GM12873 (cell line): ENCODE measurements around the gene FGD3.

Experiments
- TF ChIP-seq, protein P1 (sequence below): IDR thresholded peaks from 2 replicates; pipeline ENCODE4 v1.5.1; 2012; ENCODE audit warnings: low read depth, mild to moderate bottlenecking, moderate library complexity, low read length, control low read depth; ENCODE audit not compliant: insufficient read depth; ENCODE audit errors: missing control alignments

FGD3 gene

GRCh38 chr9:93007529-93008058 is 60.3 kb downstream of the FGD3 start:
- TF ChIP-seq, protein P1, sequence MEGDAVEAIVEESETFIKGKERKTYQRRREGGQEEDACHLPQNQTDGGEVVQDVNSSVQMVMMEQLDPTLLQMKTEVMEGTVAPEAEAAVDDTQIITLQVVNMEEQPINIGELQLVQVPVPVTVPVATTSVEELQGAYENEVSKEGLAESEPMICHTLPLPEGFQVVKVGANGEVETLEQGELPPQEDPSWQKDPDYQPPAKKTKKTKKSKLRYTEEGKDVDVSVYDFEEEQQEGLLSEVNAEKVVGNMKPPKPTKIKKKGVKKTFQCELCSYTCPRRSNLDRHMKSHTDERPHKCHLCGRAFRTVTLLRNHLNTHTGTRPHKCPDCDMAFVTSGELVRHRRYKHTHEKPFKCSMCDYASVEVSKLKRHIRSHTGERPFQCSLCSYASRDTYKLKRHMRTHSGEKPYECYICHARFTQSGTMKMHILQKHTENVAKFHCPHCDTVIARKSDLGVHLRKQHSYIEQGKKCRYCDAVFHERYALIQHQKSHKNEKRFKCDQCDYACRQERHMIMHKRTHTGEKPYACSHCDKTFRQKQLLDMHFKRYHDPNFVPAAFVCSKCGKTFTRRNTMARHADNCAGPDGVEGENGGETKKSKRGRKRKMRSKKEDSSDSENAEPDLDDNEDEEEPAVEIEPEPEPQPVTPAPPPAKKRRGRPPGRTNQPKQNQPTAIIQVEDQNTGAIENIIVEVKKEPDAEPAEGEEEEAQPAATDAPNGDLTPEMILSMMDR, result no peak

DNA sequence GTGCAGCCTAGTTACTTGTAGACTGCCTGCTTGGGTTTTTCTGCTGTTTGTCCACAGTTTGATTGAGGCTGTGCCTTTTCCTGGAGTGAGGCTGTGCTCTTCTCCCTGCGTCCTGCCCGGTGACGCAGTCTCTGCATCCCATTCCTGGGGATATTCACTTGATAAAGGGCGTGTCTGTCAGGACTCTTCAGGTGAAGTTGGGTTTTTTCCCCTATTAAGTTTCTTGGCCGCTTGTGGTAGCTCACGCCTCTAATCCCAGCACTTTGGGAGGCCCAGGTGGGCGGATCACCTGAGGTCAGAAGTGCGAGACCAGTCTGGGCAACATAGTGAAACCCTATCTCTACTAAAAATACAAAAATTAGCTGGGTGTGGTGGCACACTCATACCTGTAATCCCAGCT is 61.1 kb downstream of the FGD3 start:
- TF ChIP-seq, protein P1, result no peak

DNA sequence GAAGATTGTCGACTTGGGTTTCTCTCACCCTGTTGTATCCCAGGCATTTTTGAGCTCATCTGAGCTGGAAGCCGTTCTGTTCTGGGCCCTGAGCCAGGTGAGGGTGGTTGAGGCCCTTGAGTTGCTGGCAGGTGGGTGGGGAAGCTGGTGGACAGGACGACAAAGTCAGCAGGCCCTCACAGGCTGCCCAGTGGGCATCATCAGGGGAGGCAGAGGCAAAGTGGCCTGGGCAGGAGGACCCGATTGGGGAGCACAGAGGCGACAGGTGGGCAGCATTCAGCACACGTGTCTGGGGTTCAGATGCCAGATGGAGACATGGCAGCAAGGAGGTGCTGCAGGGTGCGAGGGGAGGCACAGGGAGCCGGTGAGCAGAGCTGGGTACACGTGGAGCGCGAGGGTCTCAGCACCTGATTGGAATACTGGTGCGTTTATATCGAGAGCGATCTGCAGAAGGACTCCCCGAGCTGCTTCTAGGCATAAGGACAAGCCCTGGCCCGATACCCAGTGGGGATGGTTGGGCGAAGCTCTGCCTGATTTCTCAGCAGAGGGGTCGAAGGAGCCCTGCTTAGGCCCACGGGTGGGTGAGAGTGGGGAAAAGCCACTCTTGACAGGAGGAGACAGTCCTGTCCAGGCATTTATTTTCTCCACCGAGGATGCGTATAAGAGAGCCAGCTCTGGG is 62.2 kb downstream of the FGD3 start:
- TF ChIP-seq, protein P1, result no peak

GRCh38 chr9:93010056-93010455 is 62.7 kb downstream of the FGD3 start:
- TF ChIP-seq, protein P1, result no peak

- TF ChIP-seq, protein P1, result no peak
These were observed 63.4 kb downstream of the FGD3 start for GRCh38 chr9:93010704-93011103.

DNA sequence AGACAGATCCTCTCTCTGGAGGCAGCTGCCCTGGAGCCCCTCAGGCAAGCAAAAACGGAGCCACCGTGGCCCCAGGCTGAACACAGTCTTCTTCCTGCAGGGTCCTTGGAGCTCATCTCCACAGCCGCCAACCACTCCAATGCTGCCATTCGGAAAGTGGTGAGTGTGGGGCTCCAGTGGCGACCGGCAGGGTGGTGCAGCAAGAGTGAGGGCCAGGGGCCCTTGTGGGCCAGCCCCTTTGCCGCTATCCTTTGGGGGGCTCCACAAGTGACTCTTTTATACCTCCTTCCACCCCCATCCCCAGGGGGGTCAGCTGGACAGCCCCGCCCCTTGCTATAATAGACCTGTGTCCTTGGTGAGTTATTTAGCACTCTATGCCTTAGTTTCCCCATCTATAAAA is 63.8 kb downstream of the FGD3 start:
- TF ChIP-seq, protein P1, result no peak

DNA sequence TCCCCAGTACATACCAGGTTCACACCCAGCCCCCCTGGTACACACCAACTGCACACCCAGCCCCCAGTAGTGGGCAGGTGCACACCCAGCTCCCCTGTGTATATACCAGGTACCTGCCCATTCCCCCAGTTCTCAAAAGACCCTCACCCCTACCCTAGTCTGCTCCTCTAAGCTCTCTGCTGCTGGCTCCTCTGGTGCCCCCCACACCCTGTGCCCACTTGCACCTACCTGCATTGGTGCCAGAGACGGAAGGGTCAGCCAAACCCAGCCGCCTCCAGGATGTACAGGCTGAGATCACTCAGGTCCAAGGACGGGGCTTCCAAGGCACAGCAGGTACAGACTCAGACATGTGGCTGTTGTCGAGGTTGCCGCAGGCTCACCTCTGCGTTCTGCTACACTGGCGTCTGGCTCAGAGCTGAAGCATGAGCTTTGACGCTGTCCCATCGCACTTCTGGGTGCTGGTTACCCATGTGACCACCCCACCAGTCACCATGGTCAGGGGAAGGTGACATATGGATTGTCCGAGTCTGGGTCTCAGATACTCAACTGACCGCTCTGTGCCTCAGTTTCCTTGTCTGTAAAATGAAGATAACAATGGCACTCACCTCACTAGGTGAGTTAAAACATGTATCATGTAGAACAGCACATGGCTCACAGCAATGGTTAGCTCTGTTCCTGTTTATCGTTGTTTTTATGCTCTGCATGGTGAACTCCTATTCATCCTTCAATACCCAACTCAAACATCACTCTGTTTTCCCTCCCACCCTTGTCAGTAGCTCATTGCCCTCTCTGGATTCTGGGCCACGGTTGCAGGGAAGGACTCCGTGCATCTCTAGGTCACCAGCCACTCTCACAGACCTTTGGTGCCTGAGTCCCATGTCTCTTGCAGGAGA is 65.9 kb downstream of the FGD3 start:
- TF ChIP-seq, protein P1, result no peak
